Measurements from ENCODE around the gene PROCR.

PROCR gene

GRCh38 chr20:35171438-35171752 is 477 bp upstream of the PROCR start:
- ChIA-PET CTCF (no interaction called here), POLR2A (no interaction called here)
- peak overlapping the region; percentile 63 for H3K4me3 ChIP-seq (ENCODE audit: low read depth, low read length)
- TF ChIP-seq CTCF (IDR thresholded peaks at IDR 0.05; ENCODE audit: insufficient read depth, low read length, missing control alignments): no peak
- DNase-seq (ENCODE audit: low read depth, low spot score): no peak

GRCh38 chr20:35172434-35172806 is 548 bp downstream of the PROCR start:
- peak overlapping the region; percentile 63 for H3K4me3 ChIP-seq (ENCODE audit: low read depth, low read length)
- ChIA-PET CTCF (no interaction called here), POLR2A (no interaction called here)
- TF ChIP-seq CTCF (IDR thresholded peaks at IDR 0.05; ENCODE audit: insufficient read depth, low read length, missing control alignments): no peak
- DNase-seq (ENCODE audit: low read depth, low spot score): no peak

- no peak overlapping the region for H3K4me3 ChIP-seq (ENCODE audit: low read depth, low read length)
- POLR2A ChIA-PET: no interaction called here
- CTCF ChIA-PET: no interaction called here
- no peak for TF ChIP-seq CTCF (IDR thresholded peaks at IDR 0.05; ENCODE audit: insufficient read depth, low read length, missing control alignments)
- DNase-seq (ENCODE audit: low read depth, low spot score): no peak
These were observed 1.8 kb downstream of the PROCR start for GRCh38 chr20:35173576-35174192.

GRCh38 chr20:35174458-35175216 is 2.8 kb downstream of the PROCR start:
- H3K4me3 ChIP-seq (ENCODE audit: low read depth, low read length): no peak overlapping the region
- CTCF ChIA-PET: no interaction called here
- POLR2A ChIA-PET: no interaction called here
- no peak for DNase-seq (ENCODE audit: low read depth, low spot score)
- TF ChIP-seq CTCF (IDR thresholded peaks at IDR 0.05; ENCODE audit: insufficient read depth, low read length, missing control alignments): no peak

GRCh38 chr20:35176132-35176531 is 4.3 kb downstream of the PROCR start:
- CTCF ChIA-PET: interaction anchor here (0.9 to 1.0 kb wide), 2 partner anchors 11 to 33 kb away, joined by 3 read pairs; no protein-coding TSS in a partner anchor
- H3K4me3 ChIP-seq (ENCODE audit: low read depth, low read length): no peak overlapping the region
- DNase-seq (ENCODE audit: low read depth, low spot score): no peak
- POLR2A ChIA-PET: no interaction called here
- TF ChIP-seq CTCF (IDR thresholded peaks at IDR 0.05; ENCODE audit: insufficient read depth, low read length, missing control alignments): no peak

- H3K4me3 ChIP-seq (ENCODE audit: low read depth, low read length): no peak overlapping the region
- CTCF ChIA-PET: no interaction called here
- DNase-seq (ENCODE audit: low read depth, low spot score): no peak
- POLR2A ChIA-PET: interaction anchor here (0.5 kb wide), 1 partner anchor 41 kb away, joined by 4 read pairs; no protein-coding TSS in a partner anchor
- TF ChIP-seq CTCF (IDR thresholded peaks at IDR 0.05; ENCODE audit: insufficient read depth, low read length, missing control alignments): no peak
These were observed 7.7 kb downstream of the PROCR start for GRCh38 chr20:35179292-35180212.
